Type B pancreatic cell (in vitro differentiated cells): ENCODE measurements around the gene CMKLR1. TPM values are rescaled to one million over a fixed set of nuclear protein-coding genes. Genes with fewer than 3 reads are reported as not detected.

Experiments used
- DNase-seq: peaks from one replicate; pipeline ENCODE4 v3.0.0; 2021; ENCODE audit warnings: mixed read lengths; ENCODE audit not compliant: unreplicated experiment; ENCODE audit errors: extremely low spot score
- H3K27ac Mint-ChIP-seq: 2 replicates; pipeline ENCODE4 v1.8.0; 2021; ENCODE audit warnings: mild to moderate bottlenecking, mixed read lengths
- H3K27me3 Mint-ChIP-seq: 2 replicates; pipeline ENCODE4 v1.8.0; 2021; ENCODE audit warnings: mixed read lengths
- H3K36me3 Mint-ChIP-seq: 2 replicates; pipeline ENCODE4 v1.8.0; 2021; ENCODE audit warnings: mixed read lengths
- H3K4me1 Mint-ChIP-seq: one replicate; pipeline ENCODE4 v1.8.0; 2021; ENCODE audit warnings: mixed read lengths; ENCODE audit not compliant: unreplicated experiment
- H3K4me3 Mint-ChIP-seq: 2 replicates; pipeline ENCODE4 v1.8.0; 2021; ENCODE audit warnings: mild to moderate bottlenecking, mixed read lengths
- H3K9me3 Mint-ChIP-seq: 2 replicates; pipeline ENCODE4 v1.8.0; 2021; ENCODE audit warnings: mixed read lengths
- CTCF ChIP-seq: fragments of 200-600 bp; sonication (generic); conservative IDR thresholded peaks from 2 replicates; pipeline ENCODE4 v1.5.0; 2021; ENCODE audit warnings: antibody characterized with exemption, mild to moderate bottlenecking
- total RNA-seq: library from RNA; stranded (reverse); gene quantifications from 2 replicates; pipeline ENCODE4 v1.2.1, GENCODE V29; 2021; ENCODE audit warnings: low replicate concordance

CMKLR1 gene
- total RNA-seq, 1 donor from 2014 or later, result 0.97 TPM

DNA sequence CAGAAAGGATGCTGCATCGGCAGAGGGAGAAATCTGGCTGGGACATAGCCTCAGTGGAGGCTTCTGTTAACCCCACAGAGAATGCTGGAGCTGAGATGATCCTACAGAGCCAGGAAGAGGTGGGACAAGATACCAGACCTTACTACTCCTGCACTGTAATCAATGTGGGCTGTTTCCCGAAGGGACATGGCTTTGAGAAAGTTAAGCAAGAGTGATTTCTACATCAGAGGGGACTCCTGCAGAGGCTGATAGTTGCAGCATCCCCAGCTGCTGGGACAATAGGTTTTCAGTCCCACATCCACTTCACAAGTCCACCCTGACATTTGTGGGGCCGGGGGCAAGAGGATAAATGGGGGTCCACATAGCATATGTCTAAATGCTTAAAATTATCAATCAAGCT lies 22.5 kb upstream of the CMKLR1 start:
- Mint-ChIP-seq H3K9me3 (no peaks in the 10 kb centered on the region), H3K4me1 (peaks cover 18% of the 10 kb centered on the region), H3K27me3 (peaks cover 22% of the 10 kb centered on the region), H3K36me3 (no peaks in the 10 kb centered on the region), H3K4me3 (no peak overlapping the region), H3K27ac (no peak overlapping the region)
- no peak for DNase-seq
- no peak for TF ChIP-seq CTCF

GRCh38 chr12:108360487-108360886 lies 21.4 kb upstream of the CMKLR1 start:
- no peak for DNase-seq
- Mint-ChIP-seq H3K4me3 (no peak overlapping the region), H3K27me3 (peaks cover 19% of the 10 kb centered on the region), H3K36me3 (no peaks in the 10 kb centered on the region), H3K9me3 (no peaks in the 10 kb centered on the region), H3K4me1 (peaks cover 19% of the 10 kb centered on the region), H3K27ac (no peak overlapping the region)
- no peak for TF ChIP-seq CTCF

DNA sequence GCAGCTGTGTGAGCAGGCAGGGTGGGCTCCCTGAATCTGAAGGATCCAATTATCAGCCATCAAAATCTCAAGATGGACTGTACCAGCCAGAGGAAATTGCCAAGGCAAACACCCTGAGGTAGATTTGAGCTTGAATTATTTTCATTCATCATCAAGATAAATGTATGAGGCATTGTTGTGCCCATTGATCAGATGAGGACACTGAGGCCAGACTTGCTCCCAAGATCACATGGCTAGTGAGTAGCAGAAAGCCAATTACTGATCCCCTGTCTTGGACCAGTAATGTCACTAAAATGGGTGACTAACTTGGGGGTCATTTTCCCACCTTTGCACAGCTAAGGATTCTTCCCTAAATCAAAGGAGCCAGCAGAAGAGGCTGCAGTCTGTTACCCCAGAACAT lies 20.9 kb upstream of the CMKLR1 start:
- H3K36me3 Mint-ChIP-seq, result no peaks in the 10 kb centered on the region
- peaks cover 16% of the 10 kb centered on the region for H3K27me3 Mint-ChIP-seq
- TF ChIP-seq CTCF, result no peak
- no peak overlapping the region for H3K4me3 Mint-ChIP-seq
- H3K4me1 Mint-ChIP-seq, result peaks cover 19% of the 10 kb centered on the region
- no peaks in the 10 kb centered on the region for H3K9me3 Mint-ChIP-seq
- H3K27ac Mint-ChIP-seq, result no peak overlapping the region
- no peak for DNase-seq

DNA sequence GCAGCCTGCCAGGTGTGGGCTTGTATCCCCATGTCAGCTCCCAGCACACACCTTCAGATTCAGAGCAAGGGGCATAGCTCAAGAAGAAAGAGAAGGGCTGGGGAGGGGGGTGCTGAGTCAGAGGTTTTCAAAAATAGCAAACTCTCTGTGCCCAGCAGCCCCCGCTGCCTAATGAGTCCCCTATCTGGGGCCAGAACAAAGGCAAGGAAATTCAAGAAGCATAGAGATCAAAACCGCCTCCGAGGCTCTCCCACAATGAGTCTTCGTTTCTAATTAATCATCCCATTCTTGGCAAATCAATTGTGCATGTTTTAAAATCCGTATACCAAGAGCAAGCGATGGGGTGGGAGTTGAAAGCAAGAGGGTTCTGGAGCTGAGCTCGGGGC lies 19.5 kb upstream of the CMKLR1 start:
- Mint-ChIP-seq H3K27me3 (peaks cover 13% of the 10 kb centered on the region), H3K36me3 (no peaks in the 10 kb centered on the region), H3K4me3 (no peak overlapping the region), H3K9me3 (peaks cover 5% of the 10 kb centered on the region), H3K27ac (peak overlapping the region; percentile 23), H3K4me1 (peaks cover 19% of the 10 kb centered on the region)
- TF ChIP-seq CTCF, result no peak
- no peak for DNase-seq

- Mint-ChIP-seq H3K36me3 (no peaks in the 10 kb centered on the region), H3K27ac (peak overlapping the region; percentile 23), H3K4me1 (peaks cover 24% of the 10 kb centered on the region), H3K4me3 (no peak overlapping the region), H3K27me3 (peaks cover 15% of the 10 kb centered on the region), H3K9me3 (peaks cover 5% of the 10 kb centered on the region)
- TF ChIP-seq CTCF, result no peak
- DNase-seq, result no peak
Observed at GRCh38 chr12:108357834-108358579, 18.9 kb upstream of the CMKLR1 start.
